ENCODE data around the gene CCDC127.
"Not testable (repeated sequence)": the region's sequence is repeated elsewhere in the genome, so short reads cannot be mapped to it uniquely, and the experiment has no call there.

Gene CCDC127

GRCh38 chr5:204966-205670 is 12.8 kb downstream of the CCDC127 start:
- FAIRE-seq (no peak), DNase-seq (ENCODE audit: insufficient read length, low spot score) (no peak)

DNA sequence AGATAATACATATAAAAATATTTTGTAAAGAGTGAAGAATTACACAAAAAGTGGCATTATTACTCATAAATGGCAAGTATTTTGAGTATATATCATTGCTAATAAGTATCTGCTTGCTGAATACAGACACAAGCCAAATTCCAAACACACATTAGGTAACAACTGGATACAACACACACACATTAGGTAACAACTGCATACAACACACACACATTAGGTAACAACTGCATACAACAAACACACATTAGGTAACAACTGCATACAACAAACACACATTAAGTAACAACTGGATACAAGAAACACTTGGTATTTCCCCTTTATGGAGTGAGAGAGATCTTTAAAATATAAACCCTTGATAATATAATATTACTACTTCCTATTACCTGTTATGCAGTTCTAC is 13.5 kb downstream of the CCDC127 start:
- no peak for DNase-seq (ENCODE audit: insufficient read length, low spot score)
- peak; percentile 76 for FAIRE-seq

GRCh38 chr5:204001-204400 is 14.0 kb downstream of the CCDC127 start:
- DNase-seq (ENCODE audit: insufficient read length, low spot score): no peak
- FAIRE-seq: no peak

GRCh38 chr5:203246-203930 is 14.6 kb downstream of the CCDC127 start:
- DNase-seq (ENCODE audit: insufficient read length, low spot score): no peak
- peak; percentile 4 for FAIRE-seq

GRCh38 chr5:201672-202071 is 16.3 kb downstream of the CCDC127 start:
- DNase-seq (ENCODE audit: insufficient read length, low spot score): no peak
- no peak for FAIRE-seq

DNA sequence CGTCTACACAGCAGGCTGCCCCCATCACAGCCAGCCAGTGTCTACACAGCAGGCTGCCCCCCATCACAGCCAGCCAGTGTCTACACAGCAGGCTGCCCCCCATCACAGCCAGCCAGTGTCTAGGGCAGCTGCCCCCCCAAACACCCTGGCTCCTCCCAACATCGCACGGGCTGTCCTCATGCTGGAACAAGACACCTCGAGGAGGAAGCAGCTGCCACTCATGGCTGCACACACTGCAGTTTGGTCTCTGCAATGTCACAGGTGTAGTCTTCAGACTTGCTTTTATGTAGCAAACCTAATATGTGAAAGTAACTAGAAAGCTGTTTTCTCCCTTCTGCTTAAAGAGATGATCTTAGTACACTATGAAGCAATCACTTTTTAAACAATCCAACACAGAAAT is 17.0 kb downstream of the CCDC127 start:
- DNase-seq (ENCODE audit: insufficient read length, low spot score) (no peak), FAIRE-seq (no peak)

DNA sequence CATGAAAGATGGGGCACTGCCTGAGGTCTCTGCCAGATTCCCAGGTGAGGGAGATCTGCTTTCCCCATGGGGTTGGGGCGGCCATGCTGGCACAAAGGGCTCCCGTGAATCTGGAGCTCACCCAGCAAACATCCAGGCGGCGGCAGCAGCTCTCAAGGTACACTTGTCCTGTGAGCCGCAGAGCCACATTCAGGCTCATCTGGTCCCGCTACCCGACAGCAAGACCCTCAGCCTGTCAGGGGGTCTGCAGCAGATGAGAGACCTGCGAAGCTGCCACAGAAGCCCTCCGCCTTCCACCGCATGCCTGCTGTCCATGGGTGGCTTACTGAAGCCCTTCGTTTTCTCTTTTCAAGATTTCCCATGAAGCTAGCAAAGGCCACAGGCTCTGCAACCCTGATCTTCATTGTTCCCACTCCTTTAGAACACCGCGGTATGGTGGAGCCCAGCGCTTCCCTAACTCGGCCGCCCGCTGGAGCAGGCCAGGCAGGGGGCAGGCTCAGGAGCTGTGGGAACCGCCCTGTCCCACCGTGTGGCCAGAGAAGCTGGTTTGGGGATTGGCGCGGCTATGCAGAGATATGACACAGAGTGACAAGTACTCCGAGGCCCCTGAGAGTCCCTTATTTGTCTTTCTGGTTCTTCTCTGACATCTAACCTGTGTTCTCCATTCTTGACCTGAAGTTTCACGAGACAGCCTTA is 17.9 kb downstream of the CCDC127 start:
- DNase-seq (ENCODE audit: insufficient read length, low spot score) (no peak), FAIRE-seq (no peak)

DNA sequence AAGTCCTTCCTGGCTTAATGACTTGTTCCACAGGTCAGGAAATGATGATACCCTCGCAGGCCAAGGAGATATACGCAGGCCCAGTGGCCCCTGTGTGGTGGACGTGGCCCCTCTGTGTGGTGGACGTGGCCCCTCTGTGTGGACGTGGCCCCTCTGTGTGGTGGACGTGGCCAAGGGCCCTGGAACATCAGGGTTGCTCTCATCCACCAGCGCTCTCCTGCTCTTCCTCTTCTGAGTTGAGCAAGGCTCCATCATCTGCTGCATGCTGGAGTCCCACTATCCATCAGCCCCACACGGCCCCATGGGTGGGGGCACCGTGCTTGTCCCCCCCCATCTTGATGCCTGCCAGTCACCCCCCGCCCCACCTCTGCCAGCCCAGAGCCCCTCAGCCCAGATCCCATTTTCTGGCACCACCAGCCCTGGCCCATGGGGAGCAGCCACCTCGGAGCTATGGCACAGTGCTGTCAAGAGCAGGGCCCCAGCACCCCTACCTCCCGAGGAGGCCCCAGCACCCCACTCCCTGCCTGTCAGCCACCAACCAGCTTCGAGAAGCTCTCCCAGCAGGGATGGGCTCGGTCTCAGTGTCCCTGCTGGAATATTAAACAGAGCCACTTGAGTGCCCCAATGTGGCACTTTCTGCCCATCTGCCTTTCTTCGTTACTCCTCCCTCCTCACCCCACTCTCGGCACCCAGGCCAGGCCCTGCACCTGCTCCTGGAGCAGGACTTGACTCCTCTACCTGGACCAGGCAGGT is 18.6 kb downstream of the CCDC127 start:
- FAIRE-seq (peak; percentile 62), DNase-seq (ENCODE audit: insufficient read length, low spot score) (no peak)

GRCh38 chr5:198516-199196 is 19.3 kb downstream of the CCDC127 start:
- DNase-seq (ENCODE audit: insufficient read length, low spot score) (no peak), FAIRE-seq (no peak)

DNA sequence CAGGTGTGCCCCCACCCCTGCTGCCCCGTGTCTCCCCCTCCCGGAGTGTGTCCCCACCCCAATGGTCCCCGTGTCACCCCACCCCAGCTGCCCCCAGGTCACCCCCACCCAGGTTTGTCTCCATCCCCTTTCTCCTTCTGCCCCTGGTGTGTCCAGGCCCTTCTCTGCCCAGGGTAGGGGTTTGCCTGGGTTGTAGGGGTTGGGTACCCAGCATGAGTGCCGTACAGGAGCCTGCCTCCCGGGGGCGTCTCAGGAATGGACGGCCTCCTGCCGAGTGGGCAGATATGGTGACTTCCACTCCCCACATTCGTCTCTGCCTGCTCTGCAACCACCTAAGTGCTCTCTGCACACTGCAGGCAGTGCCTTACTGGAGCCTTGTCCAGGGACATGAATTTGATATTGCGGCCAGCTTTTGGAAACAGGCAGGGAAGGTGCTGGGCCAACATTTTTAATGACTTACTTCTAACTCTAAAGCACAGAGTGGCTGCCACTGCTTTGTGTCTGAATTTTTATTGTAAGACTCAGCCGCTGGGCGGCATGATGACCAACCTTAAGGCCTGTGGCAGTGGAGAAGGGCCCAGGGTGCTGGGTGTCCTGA is 20.0 kb downstream of the CCDC127 start:
- no peak for FAIRE-seq
- no peak for DNase-seq (ENCODE audit: insufficient read length, low spot score)

DNA sequence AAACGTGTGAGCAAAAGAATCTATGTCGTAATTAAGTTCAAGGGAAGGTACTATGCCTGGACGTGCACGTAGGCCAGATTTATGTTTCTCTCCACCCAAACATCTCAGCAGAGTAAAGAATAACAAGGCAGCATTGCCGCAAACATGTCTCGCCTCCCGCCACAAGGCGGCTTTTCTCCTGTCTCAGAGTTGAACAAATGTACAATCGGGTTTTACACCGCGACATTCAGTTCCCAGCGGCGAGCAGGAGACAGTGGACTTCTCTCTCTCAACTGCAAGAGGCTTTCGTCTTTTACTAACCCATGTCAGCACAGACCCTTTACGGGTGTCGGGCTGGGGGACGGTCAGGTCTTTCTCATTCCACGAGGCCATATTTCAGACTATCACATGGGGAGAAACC is 20.9 kb downstream of the CCDC127 start:
- peak; percentile 62 for FAIRE-seq
- DNase-seq (ENCODE audit: insufficient read length, low spot score): not testable (repeated sequence)

DNA sequence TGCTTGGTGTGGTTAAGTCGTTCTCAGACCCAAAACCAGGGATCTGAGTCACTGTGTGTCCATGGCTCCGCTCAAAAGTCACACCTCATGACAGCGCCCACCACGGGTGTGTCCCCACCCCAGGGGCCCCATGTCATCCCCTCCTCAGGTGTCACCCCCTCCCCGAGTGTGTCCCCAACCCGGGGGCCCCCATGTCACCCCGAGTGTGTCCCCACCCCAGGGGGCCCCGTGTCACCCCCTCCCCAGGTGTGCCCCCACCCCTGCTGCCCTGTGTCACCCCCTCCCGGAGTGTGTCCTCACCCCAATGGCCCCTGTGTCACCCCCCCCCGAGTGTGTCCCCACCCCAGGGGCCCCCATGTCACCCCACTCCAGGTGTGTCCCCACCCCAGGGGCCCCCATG is 21.6 kb downstream of the CCDC127 start:
- DNase-seq (ENCODE audit: insufficient read length, low spot score) (no peak), FAIRE-seq (no peak)

- FAIRE-seq: peak; percentile 46
- no peak for DNase-seq (ENCODE audit: insufficient read length, low spot score)
Measured at GRCh38 chr5:195401-196160, 22.4 kb downstream of the CCDC127 start.

- FAIRE-seq: no peak
- DNase-seq (ENCODE audit: insufficient read length, low spot score): no peak
Measured at GRCh38 chr5:194603-195209, 23.2 kb downstream of the CCDC127 start.

GRCh38 chr5:194102-194501 is 23.9 kb downstream of the CCDC127 start:
- FAIRE-seq: peak; percentile 42
- DNase-seq (ENCODE audit: insufficient read length, low spot score): no peak

DNA sequence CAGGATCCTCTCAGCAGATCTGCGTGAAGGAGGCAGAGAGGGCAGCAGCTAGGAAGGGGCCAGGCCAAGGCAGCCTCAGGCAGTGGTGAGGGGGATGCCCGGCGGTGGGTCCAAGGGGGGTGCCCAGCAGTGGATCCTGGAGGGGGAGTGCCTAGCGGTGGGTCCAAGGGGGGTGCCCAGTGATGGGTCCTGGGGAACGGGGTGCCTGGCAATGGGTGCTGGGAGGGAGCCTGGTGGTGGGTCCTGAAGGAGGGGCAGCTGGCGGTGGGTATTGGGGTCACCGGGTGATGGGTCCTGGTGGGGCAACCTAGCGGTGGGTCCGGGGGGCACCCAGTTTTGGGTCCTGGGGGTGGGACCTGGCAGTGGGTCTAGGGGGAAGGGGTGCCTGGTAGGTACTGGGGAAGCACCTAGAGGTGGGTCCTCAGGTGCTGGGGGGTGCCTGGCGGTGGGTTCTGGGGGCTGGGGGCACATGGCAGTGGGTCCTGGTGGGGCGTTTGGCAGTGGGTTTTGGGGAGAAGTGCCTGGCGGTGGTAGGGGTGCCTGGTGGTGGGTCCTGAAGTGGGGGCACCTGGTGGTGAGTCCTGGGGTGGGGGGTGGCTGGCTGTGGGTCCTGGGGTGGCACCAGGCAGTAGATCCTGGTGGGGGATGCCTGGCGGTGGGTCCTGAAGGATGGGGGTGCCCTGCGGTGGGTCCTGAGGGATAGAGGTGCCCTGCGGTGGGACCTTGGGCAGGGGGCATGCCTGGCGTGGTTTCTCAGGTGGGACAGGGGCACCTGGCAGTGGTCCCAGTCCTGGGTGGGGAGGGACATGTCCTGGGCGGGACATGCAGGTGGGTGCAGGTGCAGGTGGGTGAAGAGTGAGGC is 24.8 kb downstream of the CCDC127 start:
- no peak for FAIRE-seq
- DNase-seq (ENCODE audit: insufficient read length, low spot score): no peak

DNA sequence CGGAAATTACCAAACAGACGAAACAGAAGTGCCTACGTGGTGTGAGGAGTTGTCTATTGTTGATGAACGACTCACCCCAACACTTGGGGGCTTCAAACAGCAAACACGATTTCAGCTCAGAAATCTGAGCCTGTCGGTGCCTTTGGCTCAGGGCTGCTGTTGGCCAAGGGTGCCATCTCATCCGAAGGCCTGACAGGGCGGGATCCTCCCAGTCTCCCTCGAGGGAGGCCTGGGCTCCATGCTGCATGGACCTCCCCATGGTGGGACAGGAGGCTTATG is 25.3 kb downstream of the CCDC127 start:
- FAIRE-seq (peak; percentile 48), DNase-seq (ENCODE audit: insufficient read length, low spot score) (no peak)

DNA sequence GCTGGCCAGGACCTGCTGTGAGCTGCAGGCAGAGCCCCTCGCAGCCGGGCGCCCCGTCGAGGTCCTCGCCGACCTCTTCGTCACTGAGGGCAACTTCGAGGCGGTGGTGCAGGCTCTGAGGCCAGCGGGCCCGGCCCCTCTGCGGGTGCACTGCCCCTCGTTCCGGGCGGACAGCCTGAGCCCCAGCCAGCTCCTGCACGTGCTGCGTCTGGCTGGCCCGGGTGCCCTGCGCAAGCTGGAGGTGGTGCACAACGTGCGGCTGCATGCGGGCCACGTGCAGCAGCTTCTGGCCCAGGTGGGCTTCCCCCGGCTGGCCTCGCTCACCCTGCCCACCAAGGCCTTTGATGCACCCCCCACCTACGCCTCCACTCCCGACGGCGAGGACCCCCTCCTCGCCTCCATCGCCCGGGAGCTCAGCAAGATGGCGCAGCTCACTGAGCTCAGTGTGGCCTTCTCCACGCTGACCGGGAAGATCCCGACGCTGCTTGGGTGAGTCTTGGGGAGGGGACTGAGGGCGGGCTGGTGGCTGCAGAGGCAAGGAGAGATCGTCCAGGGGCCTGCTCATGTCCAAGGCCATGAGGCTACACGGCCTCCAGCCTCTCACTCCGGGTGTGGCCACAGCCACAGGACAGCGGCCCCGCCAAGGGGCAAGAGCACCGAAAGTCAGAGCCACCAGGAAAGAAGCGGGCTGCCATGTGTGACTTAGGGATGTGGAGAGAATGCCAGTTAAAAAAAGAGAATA is 25.8 kb downstream of the CCDC127 start:
- DNase-seq (ENCODE audit: insufficient read length, low spot score) (no peak), FAIRE-seq (no peak)
